MCF 10A (cell line): ENCODE results near the gene SCN8A. TPM values are rescaled to one million over a fixed set of nuclear protein-coding genes. Genes with fewer than 3 reads are reported as not detected.
A peak's percentile ranks its signal among the peaks of the same experiment; 100 is the strongest.

Experiments used
- BruUV-seq: library from RNA; stranded (reverse); fragments of 400-500 nt; replicated peaks from 2 replicates; lab custom pipeline; 2021; lab: Mats Ljungman, UMichigan
- CTCF ChIA-PET: fragments of 300-600 bp; sonication (Branson Sonifier 250); formaldehyde crosslinking; extraction: SDS; loops from one replicate; lab custom pipeline; 2021; ENCODE audit warnings: antibody characterized with exemption, inconsistent platforms; lab: Yijun Ruan, JAX
- POLR2A ChIA-PET: fragments of 300-600, 350-650 bp; sonication (Branson Sonifier 250); formaldehyde crosslinking; extraction: SDS; loops from one replicate; lab custom pipeline; 2020; ENCODE audit warnings: antibody characterized with exemption, inconsistent platforms; lab: Yijun Ruan, JAX
- DNase-seq: peaks from one replicate; pipeline ENCODE4 v3.0.0-alpha.2; 2018; ENCODE audit not compliant: unreplicated experiment
- H3K27ac Mint-ChIP-seq: one replicate; pipeline ENCODE4 v1.8.0; 2022; ENCODE audit warnings: mild to moderate bottlenecking, low read depth, mixed read lengths; ENCODE audit not compliant: unreplicated experiment
- H3K27me3 Mint-ChIP-seq: one replicate; pipeline ENCODE4 v1.8.0; 2022; ENCODE audit warnings: mixed read lengths; ENCODE audit not compliant: insufficient read depth, unreplicated experiment
- H3K36me3 Mint-ChIP-seq: one replicate; pipeline ENCODE4 v1.8.0; 2022; ENCODE audit warnings: mild to moderate bottlenecking, moderate library complexity, mixed read lengths; ENCODE audit not compliant: insufficient read depth, unreplicated experiment
- H3K4me1 Mint-ChIP-seq: one replicate; pipeline ENCODE4 v1.8.0; 2022; ENCODE audit warnings: mixed read lengths; ENCODE audit not compliant: insufficient read depth, unreplicated experiment
- H3K4me3 Mint-ChIP-seq: one replicate; pipeline ENCODE4 v1.8.0; 2022; ENCODE audit warnings: mild to moderate bottlenecking, moderate library complexity, mixed read lengths; ENCODE audit not compliant: unreplicated experiment
- H3K9me3 Mint-ChIP-seq: one replicate; pipeline ENCODE4 v1.8.0; 2022; ENCODE audit warnings: mixed read lengths; ENCODE audit not compliant: unreplicated experiment
- CTCF ChIP-seq: fragments of 200-600 bp; IDR thresholded peaks from one replicate; pipeline ENCODE4 v1.8.0; 2022; ENCODE audit warnings: antibody characterized with exemption, mild to moderate bottlenecking; ENCODE audit not compliant: unreplicated experiment
- intact Hi-C: fragments of 100-400 bp; cut with micrococcal nuclease; formaldehyde crosslinking; loops from 2 replicates; pipeline ENCODE4 v1.14.1; 2022
- total RNA-seq: library from RNA; stranded (reverse); gene quantifications from 2 replicates; pipeline ENCODE4 v1.2.3, GENCODE V29; 2022

The SCN8A gene
- total RNA-seq, 1 experiment from 2014 or later = 0.70 TPM

- no peak for DNase-seq
- Mint-ChIP-seq H3K4me1 (peaks cover 36% of the 10 kb centered on the region), H3K27me3 (no peaks in the 10 kb centered on the region), H3K4me3 (no peak overlapping the region), H3K27ac (no peak overlapping the region), H3K9me3 (no peaks in the 10 kb centered on the region), H3K36me3 (no peaks in the 10 kb centered on the region)
- ChIA-PET POLR2A (interaction anchor here (0.9 kb wide), 1 partner anchor 33 kb away, joined by 5 read pairs; no protein-coding TSS in a partner anchor), CTCF (interaction anchor here (1.0 kb wide), 1 partner anchor 288 kb away, joined by 3 read pairs; no protein-coding TSS in a partner anchor)
- no TSS peak for BruUV-seq
- TF ChIP-seq CTCF = no peak
- intact Hi-C loops = no loop called here
These were observed 44.3 kb downstream of the SCN8A start for GRCh38 chr12:51635346-51635745.

DNA sequence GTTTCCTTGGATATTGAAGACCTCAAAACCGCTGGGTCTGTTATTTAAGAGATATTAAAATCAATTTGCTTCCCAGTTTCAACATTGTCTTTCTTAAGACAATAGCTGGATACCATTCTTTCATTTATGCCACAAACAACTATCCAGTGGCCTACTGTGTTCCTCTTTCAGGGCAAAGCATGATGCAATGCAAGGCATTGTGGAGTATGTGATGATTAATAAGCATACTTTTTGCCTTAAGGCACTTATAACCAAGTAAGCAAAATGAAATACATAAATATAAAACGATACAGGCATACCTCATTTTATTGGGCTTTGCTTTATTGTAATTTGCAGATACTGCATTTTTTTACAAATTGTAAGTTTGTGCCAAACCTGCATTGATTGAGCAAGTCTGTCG, 45.5 kb downstream of the SCN8A start:
- H3K9me3 Mint-ChIP-seq = no peaks in the 10 kb centered on the region
- ChIA-PET POLR2A (interaction anchor here (0.7 to 1.5 kb wide), 2 partner anchors 47 to 815 kb away, joined by 3 to 5 read pairs; partner anchors contain the start of gene KRT6B), CTCF (interaction anchor here (0.5 to 0.6 kb wide), 2 partner anchors 18 to 393 kb away, joined by 3 read pairs; no protein-coding TSS in a partner anchor)
- H3K27ac Mint-ChIP-seq = peak overlapping the region; percentile 77
- peak; percentile 74 for DNase-seq
- no TSS peak for BruUV-seq
- no peaks in the 10 kb centered on the region for H3K36me3 Mint-ChIP-seq
- H3K4me1 Mint-ChIP-seq = peaks cover 34% of the 10 kb centered on the region
- intact Hi-C loops = no loop called here
- no peak overlapping the region for H3K4me3 Mint-ChIP-seq
- TF ChIP-seq CTCF = no peak
- no peaks in the 10 kb centered on the region for H3K27me3 Mint-ChIP-seq

DNA sequence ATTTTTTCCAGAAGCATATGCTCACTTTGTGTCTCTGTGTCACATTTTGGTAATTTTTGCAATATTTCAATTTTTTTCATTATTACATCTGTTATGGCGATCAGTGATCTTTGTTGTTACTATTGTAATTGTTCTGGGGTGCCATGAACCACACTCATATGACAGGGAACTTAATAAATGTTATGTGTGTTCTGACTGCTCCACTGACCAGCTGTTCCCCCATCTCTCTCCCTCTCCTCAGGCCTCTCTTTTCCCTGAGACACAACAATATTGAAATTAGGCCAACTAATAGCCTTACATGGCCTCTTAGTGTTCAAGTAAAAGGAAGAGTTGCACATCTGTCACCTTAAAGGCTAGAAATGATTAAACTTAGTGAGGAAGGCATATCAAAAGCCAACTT, 46.0 kb downstream of the SCN8A start:
- no peak overlapping the region for H3K4me3 Mint-ChIP-seq
- CTCF ChIA-PET = interaction anchor here (0.5 kb wide), 1 partner anchor 392 kb away, joined by 3 read pairs; no protein-coding TSS in a partner anchor
- H3K36me3 Mint-ChIP-seq = no peaks in the 10 kb centered on the region
- intact Hi-C loops = no loop called here
- no peak for TF ChIP-seq CTCF
- H3K27ac Mint-ChIP-seq = peak overlapping the region; percentile 77
- H3K9me3 Mint-ChIP-seq = no peaks in the 10 kb centered on the region
- H3K27me3 Mint-ChIP-seq = no peaks in the 10 kb centered on the region
- no peak for DNase-seq
- POLR2A ChIA-PET = interaction anchor here (0.7 to 1.5 kb wide), 4 partner anchors 25 to 815 kb away, joined by 3 to 5 read pairs (median 4); partner anchors contain the start of gene KRT6B
- peaks cover 30% of the 10 kb centered on the region for H3K4me1 Mint-ChIP-seq
- BruUV-seq = no TSS peak

GRCh38 chr12:51639361-51639760, 48.3 kb downstream of the SCN8A start:
- no peak overlapping the region for H3K27ac Mint-ChIP-seq
- ChIA-PET POLR2A (no interaction called here), CTCF (no interaction called here)

More at GRCh38 chr12:51639361-51639760, 48.3 kb downstream of the SCN8A start:
- Mint-ChIP-seq H3K4me1 (peaks cover 20% of the 10 kb centered on the region), H3K4me3 (no peak overlapping the region), H3K36me3 (no peaks in the 10 kb centered on the region), H3K27me3 (no peaks in the 10 kb centered on the region), H3K9me3 (no peaks in the 10 kb centered on the region)
- intact Hi-C loops = no loop called here
- BruUV-seq = no TSS peak
- peak; percentile 26 for DNase-seq
- no peak for TF ChIP-seq CTCF
